ENCODE measurements around the gene NBEA.
"Not testable (repeated sequence)": the region's sequence is repeated elsewhere in the genome, so short reads cannot be mapped to it uniquely, and the experiment has no call there.

The NBEA gene

DNA sequence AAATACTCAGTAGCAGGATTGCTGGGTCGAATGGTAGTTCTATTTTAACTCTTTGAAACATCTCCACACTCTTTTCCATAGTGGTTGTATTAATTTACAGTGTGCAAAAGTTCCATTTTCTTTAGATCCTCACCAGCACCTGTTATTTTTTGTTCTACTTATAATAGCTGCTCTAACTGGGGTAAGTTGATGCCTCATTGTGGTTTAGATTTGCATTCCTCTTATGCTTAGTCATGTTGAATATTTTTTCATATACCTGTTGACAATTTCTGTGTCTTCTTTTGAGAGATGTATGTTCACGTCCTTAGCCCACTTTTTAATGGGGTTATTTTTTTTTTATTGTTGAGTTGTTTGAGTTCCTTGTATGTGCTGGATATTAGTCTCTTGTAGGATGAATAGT, 144.6 kb downstream of the NBEA start:
- Histone ChIP-seq H3K4me3 (ENCODE audit: low read length) (no peak overlapping the region), H3K27me3 (replicated peaks; ENCODE audit: control insufficient read depth, insufficient read depth, low read length) (no peaks in the 10 kb centered on the region), H3K4me1 (ENCODE audit: control insufficient read depth, insufficient read depth, low read length) (no peaks in the 10 kb centered on the region), H3K9me3 (ENCODE audit: control insufficient read depth, low read length) (no peaks in the 10 kb centered on the region), H3K9ac (ENCODE audit: low read length) (no peak overlapping the region), H3K36me3 (ENCODE audit: control insufficient read depth, insufficient read depth, low read length, severe bottlenecking) (no peaks in the 10 kb centered on the region)
- no peak for DNase-seq (ENCODE audit: low read depth)

DNA sequence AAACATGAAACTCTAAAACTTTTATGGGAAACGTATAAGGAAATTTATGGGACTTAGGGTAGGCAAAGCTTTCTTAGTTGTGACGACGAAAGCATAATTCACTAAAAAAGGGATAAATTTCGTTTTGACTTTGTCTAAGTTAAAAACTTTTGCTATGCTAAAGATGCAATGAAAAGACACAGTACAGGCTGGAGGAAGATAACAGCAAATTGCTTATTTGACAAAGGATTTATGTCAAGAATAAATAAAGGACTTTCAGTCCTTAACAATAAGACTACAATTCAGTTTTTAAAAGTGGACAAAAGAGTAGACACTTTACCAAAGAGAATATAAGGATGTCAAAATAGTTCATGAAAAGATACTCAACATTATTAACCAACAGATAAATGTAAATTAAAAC, 150.2 kb downstream of the NBEA start:
- Histone ChIP-seq H3K9ac (ENCODE audit: low read length) (no peak overlapping the region), H3K36me3 (ENCODE audit: control insufficient read depth, insufficient read depth, low read length, severe bottlenecking) (no peaks in the 10 kb centered on the region), H3K4me1 (ENCODE audit: control insufficient read depth, insufficient read depth, low read length) (no peaks in the 10 kb centered on the region), H3K4me3 (ENCODE audit: low read length) (no peak overlapping the region), H3K9me3 (ENCODE audit: control insufficient read depth, low read length) (no peaks in the 10 kb centered on the region), H3K27me3 (replicated peaks; ENCODE audit: control insufficient read depth, insufficient read depth, low read length) (no peaks in the 10 kb centered on the region)
- no peak for DNase-seq (ENCODE audit: low read depth)

- no peak overlapping the region for H3K4me3 ChIP-seq (ENCODE audit: low read length)
- no peak overlapping the region for H3K9ac ChIP-seq (ENCODE audit: low read length)
- no peak for DNase-seq (ENCODE audit: low read depth)
- H3K36me3 ChIP-seq (ENCODE audit: control insufficient read depth, insufficient read depth, low read length, severe bottlenecking), result no peaks in the 10 kb centered on the region
- H3K4me1 ChIP-seq (ENCODE audit: control insufficient read depth, insufficient read depth, low read length), result no peaks in the 10 kb centered on the region
- no peaks in the 10 kb centered on the region for H3K9me3 ChIP-seq (ENCODE audit: control insufficient read depth, low read length)
- no peaks in the 10 kb centered on the region for H3K27me3 ChIP-seq (replicated peaks; ENCODE audit: control insufficient read depth, insufficient read depth, low read length)
Measured at GRCh38 chr13:35092751-35093150, 150.7 kb downstream of the NBEA start.

- Histone ChIP-seq H3K9me3 (ENCODE audit: control insufficient read depth, low read length) (no peaks in the 10 kb centered on the region), H3K36me3 (ENCODE audit: control insufficient read depth, insufficient read depth, low read length, severe bottlenecking) (no peaks in the 10 kb centered on the region), H3K4me3 (ENCODE audit: low read length) (no peak overlapping the region), H3K9ac (ENCODE audit: low read length) (no peak overlapping the region), H3K27me3 (replicated peaks; ENCODE audit: control insufficient read depth, insufficient read depth, low read length) (no peaks in the 10 kb centered on the region), H3K4me1 (ENCODE audit: control insufficient read depth, insufficient read depth, low read length) (no peaks in the 10 kb centered on the region)
- no peak for DNase-seq (ENCODE audit: low read depth)
Measured at GRCh38 chr13:35093356-35093755, 151.3 kb downstream of the NBEA start.

- not testable (repeated sequence) for H3K9ac ChIP-seq (ENCODE audit: low read length); DNase-seq (ENCODE audit: low read depth)
Measured at GRCh38 chr13:35106771-35107170, 164.7 kb downstream of the NBEA start.

DNA sequence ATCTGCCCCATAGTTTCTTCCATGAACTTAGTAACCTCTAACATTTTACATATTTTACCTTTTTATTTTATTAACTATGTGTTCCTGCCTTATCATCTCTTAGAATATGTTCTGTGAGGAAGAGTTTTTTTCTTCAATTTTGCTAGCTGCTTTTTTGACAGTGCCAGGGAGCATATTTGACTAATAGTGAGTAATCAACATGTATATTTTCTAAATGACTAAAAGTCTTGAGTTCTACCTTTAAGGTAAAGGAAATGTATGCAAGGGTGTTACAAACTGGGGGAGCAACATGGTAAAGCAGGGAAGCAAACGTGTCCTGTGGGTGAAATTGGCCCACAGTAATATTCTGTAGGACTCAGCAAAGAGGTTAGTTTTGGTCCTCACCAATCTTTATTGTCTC, 165.5 kb downstream of the NBEA start:
- H3K4me1 ChIP-seq (ENCODE audit: control insufficient read depth, insufficient read depth, low read length), result no peaks in the 10 kb centered on the region
- DNase-seq (ENCODE audit: low read depth), result no peak
- H3K9me3 ChIP-seq (ENCODE audit: control insufficient read depth, low read length), result no peaks in the 10 kb centered on the region
- H3K36me3 ChIP-seq (ENCODE audit: control insufficient read depth, insufficient read depth, low read length, severe bottlenecking), result no peaks in the 10 kb centered on the region
- H3K27me3 ChIP-seq (replicated peaks; ENCODE audit: control insufficient read depth, insufficient read depth, low read length), result no peaks in the 10 kb centered on the region
- no peak overlapping the region for H3K9ac ChIP-seq (ENCODE audit: low read length)
- H3K4me3 ChIP-seq (ENCODE audit: low read length), result no peak overlapping the region

More at GRCh38 chr13:35106771-35107170, 164.7 kb downstream of the NBEA start:
- H3K4me3 ChIP-seq (ENCODE audit: low read length); H3K9me3 ChIP-seq (ENCODE audit: control insufficient read depth, low read length); H3K36me3 ChIP-seq (ENCODE audit: control insufficient read depth, insufficient read depth, low read length, severe bottlenecking); H3K27me3 ChIP-seq (replicated peaks; ENCODE audit: control insufficient read depth, insufficient read depth, low read length); H3K4me1 ChIP-seq (ENCODE audit: control insufficient read depth, insufficient read depth, low read length): not testable (repeated sequence)

- not testable (repeated sequence) for DNase-seq (ENCODE audit: low read depth); H3K4me1 ChIP-seq (ENCODE audit: control insufficient read depth, insufficient read depth, low read length); H3K36me3 ChIP-seq (ENCODE audit: control insufficient read depth, insufficient read depth, low read length, severe bottlenecking); H3K4me3 ChIP-seq (ENCODE audit: low read length); H3K9ac ChIP-seq (ENCODE audit: low read length); H3K9me3 ChIP-seq (ENCODE audit: control insufficient read depth, low read length); H3K27me3 ChIP-seq (replicated peaks; ENCODE audit: control insufficient read depth, insufficient read depth, low read length)
Measured at GRCh38 chr13:35113612-35114011, 171.5 kb downstream of the NBEA start.

GRCh38 chr13:35127466-35127865, 185.4 kb downstream of the NBEA start:
- DNase-seq (ENCODE audit: low read depth), result no peak
- Histone ChIP-seq H3K9ac (ENCODE audit: low read length) (no peak overlapping the region), H3K4me1 (ENCODE audit: control insufficient read depth, insufficient read depth, low read length) (no peaks in the 10 kb centered on the region), H3K27me3 (replicated peaks; ENCODE audit: control insufficient read depth, insufficient read depth, low read length) (no peaks in the 10 kb centered on the region), H3K9me3 (ENCODE audit: control insufficient read depth, low read length) (no peaks in the 10 kb centered on the region), H3K4me3 (ENCODE audit: low read length) (no peak overlapping the region), H3K36me3 (ENCODE audit: control insufficient read depth, insufficient read depth, low read length, severe bottlenecking) (no peaks in the 10 kb centered on the region)

GRCh38 chr13:35129500-35129899, 187.4 kb downstream of the NBEA start:
- no peak for DNase-seq (ENCODE audit: low read depth)
- H3K9me3 ChIP-seq (ENCODE audit: control insufficient read depth, low read length), result no peaks in the 10 kb centered on the region
- no peak overlapping the region for H3K4me3 ChIP-seq (ENCODE audit: low read length)
- H3K9ac ChIP-seq (ENCODE audit: low read length), result no peak overlapping the region
- H3K36me3 ChIP-seq (ENCODE audit: control insufficient read depth, insufficient read depth, low read length, severe bottlenecking), result no peaks in the 10 kb centered on the region
- H3K4me1 ChIP-seq (ENCODE audit: control insufficient read depth, insufficient read depth, low read length), result no peaks in the 10 kb centered on the region
- no peaks in the 10 kb centered on the region for H3K27me3 ChIP-seq (replicated peaks; ENCODE audit: control insufficient read depth, insufficient read depth, low read length)

DNA sequence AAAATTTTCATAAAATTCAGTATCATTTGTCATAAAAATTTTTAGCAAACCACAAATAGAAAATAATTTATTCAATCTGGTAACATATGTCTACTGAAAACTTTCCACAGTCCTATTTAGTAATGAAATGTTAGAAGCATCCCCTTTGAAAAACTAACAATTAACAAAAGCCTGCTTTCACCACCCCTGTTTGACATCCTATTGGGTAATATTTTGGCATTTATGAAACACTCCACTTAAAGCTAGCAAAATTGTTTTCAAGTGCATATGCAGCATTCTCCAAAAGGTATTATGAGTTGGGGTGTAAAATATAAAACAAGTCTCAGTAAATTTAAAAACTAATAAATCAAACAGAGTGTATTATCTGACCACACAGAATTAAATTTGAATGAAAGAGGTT, 189.4 kb downstream of the NBEA start:
- no peaks in the 10 kb centered on the region for H3K27me3 ChIP-seq (replicated peaks; ENCODE audit: control insufficient read depth, insufficient read depth, low read length)
- no peak overlapping the region for H3K9ac ChIP-seq (ENCODE audit: low read length)
- no peaks in the 10 kb centered on the region for H3K36me3 ChIP-seq (ENCODE audit: control insufficient read depth, insufficient read depth, low read length, severe bottlenecking)
- DNase-seq (ENCODE audit: low read depth), result no peak
- H3K4me1 ChIP-seq (ENCODE audit: control insufficient read depth, insufficient read depth, low read length), result no peaks in the 10 kb centered on the region
- H3K9me3 ChIP-seq (ENCODE audit: control insufficient read depth, low read length), result no peaks in the 10 kb centered on the region
- H3K4me3 ChIP-seq (ENCODE audit: low read length), result no peak overlapping the region

DNA sequence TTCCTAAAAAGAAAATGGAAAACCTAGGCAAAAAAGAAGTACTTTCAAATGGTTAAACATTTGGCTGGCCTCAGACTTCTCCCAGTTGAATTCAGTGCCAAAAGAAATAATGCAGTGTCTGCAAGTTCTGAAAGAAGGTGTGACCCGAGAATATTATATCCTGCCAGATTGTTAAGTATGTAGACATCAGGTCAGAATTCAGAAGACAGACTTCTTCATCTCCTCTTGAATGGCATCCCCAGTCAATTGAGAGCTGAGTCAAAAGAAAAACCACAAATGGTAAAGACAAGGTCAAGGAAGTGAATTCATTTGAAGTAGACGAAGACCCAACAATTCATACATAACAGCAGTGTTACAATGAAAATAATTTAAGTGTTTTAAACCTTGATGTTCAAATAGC, 194.5 kb downstream of the NBEA start:
- no peaks in the 10 kb centered on the region for H3K4me1 ChIP-seq (ENCODE audit: control insufficient read depth, insufficient read depth, low read length)
- DNase-seq (ENCODE audit: low read depth), result no peak
- no peaks in the 10 kb centered on the region for H3K9me3 ChIP-seq (ENCODE audit: control insufficient read depth, low read length)
- no peaks in the 10 kb centered on the region for H3K27me3 ChIP-seq (replicated peaks; ENCODE audit: control insufficient read depth, insufficient read depth, low read length)
- H3K9ac ChIP-seq (ENCODE audit: low read length), result no peak overlapping the region
- H3K4me3 ChIP-seq (ENCODE audit: low read length), result no peak overlapping the region
- no peaks in the 10 kb centered on the region for H3K36me3 ChIP-seq (ENCODE audit: control insufficient read depth, insufficient read depth, low read length, severe bottlenecking)

DNA sequence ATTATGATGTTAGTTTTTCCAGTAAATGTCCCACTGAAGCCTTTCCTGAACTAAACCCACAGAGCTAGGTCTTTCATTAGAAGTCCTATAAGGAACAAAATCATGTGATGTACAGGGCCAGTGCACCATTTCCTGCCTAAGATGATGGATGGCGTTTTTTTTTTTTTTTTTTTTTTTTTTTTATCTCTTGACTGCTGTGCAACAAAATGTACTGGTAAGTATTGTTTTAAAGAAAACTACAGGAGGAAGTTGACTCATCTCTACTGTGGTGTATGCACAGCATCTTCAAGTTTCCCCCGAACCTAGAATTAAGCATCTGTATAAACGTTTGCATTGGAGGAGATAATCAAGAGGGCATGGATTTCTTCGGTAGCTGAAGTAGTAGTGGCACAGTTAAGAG, 197.5 kb downstream of the NBEA start:
- H3K4me3 ChIP-seq (ENCODE audit: low read length), result no peak overlapping the region
- H3K9me3 ChIP-seq (ENCODE audit: control insufficient read depth, low read length), result no peaks in the 10 kb centered on the region
- no peaks in the 10 kb centered on the region for H3K36me3 ChIP-seq (ENCODE audit: control insufficient read depth, insufficient read depth, low read length, severe bottlenecking)
- H3K27me3 ChIP-seq (replicated peaks; ENCODE audit: control insufficient read depth, insufficient read depth, low read length), result no peaks in the 10 kb centered on the region
- H3K4me1 ChIP-seq (ENCODE audit: control insufficient read depth, insufficient read depth, low read length), result peaks cover 5% of the 10 kb centered on the region
- DNase-seq (ENCODE audit: low read depth), result no peak
- H3K9ac ChIP-seq (ENCODE audit: low read length), result no peak overlapping the region
